Measurements from ENCODE around the gene C9orf72.
"Not testable (repeated sequence)": the region's sequence is repeated elsewhere in the genome, so short reads cannot be mapped to it uniquely, and the experiment has no call there.

C9orf72 gene

DNA sequence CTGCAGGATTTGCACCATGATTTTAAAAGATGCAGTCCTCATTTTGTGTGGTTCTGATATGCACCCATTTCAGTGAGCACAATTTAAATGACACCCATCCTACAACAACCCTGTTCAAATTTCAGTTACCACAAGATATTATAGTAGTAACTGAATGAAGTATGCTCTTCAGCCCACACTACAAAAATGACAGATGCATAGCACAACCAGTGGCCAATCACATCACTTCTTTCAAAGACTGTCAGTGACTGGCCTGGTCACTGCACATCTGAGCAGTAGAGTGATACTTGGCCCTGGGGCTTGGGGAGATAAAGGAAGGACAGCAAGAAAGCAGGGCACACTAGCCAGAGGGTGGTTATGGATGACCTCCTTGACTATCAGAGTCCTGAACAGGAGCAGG lies 69.0 kb downstream of the C9orf72 start:
- no peak for DNase-seq (ENCODE audit: insufficient read length)
- TF ChIP-seq POLR2A (IDR thresholded peaks at IDR 0.05; ENCODE audit: low read depth, low read length) = no peak
- no peak for TF ChIP-seq TAF1 (IDR thresholded peaks at IDR 0.05; ENCODE audit: borderline replicate concordance, low read depth, low read length)
- no peak for TF ChIP-seq POLR2AphosphoS5 (IDR thresholded peaks at IDR 0.05; ENCODE audit: low read depth, low read length)
- no peak for FAIRE-seq

GRCh38 chr9:27503623-27504022 lies 69.7 kb downstream of the C9orf72 start:
- no peak for TF ChIP-seq TAF1 (IDR thresholded peaks at IDR 0.05; ENCODE audit: borderline replicate concordance, low read depth, low read length)
- TF ChIP-seq POLR2AphosphoS5 (IDR thresholded peaks at IDR 0.05; ENCODE audit: low read depth, low read length) = no peak
- no peak for TF ChIP-seq POLR2A (IDR thresholded peaks at IDR 0.05; ENCODE audit: low read depth, low read length)
- DNase-seq (ENCODE audit: insufficient read length) = no peak
- no peak for FAIRE-seq

DNA sequence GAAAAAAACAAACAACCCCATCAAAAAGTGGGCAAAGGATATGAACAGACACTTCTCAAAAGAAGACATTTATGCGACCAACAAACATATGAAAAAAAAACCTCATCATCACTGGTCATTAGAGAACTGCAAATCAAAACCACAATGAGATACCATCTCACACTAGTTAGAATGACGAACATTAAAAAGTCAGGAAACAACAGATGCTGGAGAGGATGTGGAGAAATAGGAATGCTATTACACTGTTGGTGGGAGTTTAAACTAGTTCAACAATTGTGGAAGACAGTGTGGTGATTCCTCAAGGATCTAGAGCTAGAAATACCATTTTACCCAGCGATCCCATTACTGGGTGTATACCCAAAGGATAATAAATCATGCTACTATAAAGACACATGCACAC lies 72.4 kb downstream of the C9orf72 start:
- not testable (repeated sequence) for FAIRE-seq; DNase-seq (ENCODE audit: insufficient read length)

GRCh38 chr9:27499451-27499850 lies 73.8 kb downstream of the C9orf72 start:
- FAIRE-seq (no peak), DNase-seq (ENCODE audit: insufficient read length) (no peak)
- no peak for TF ChIP-seq POLR2AphosphoS5 (IDR thresholded peaks at IDR 0.05; ENCODE audit: low read depth, low read length)
- no peak for TF ChIP-seq TAF1 (IDR thresholded peaks at IDR 0.05; ENCODE audit: borderline replicate concordance, low read depth, low read length)
- no peak for TF ChIP-seq POLR2A (IDR thresholded peaks at IDR 0.05; ENCODE audit: low read depth, low read length)

- TF ChIP-seq POLR2AphosphoS5 (IDR thresholded peaks at IDR 0.05; ENCODE audit: low read depth, low read length) (no peak), TAF1 (IDR thresholded peaks at IDR 0.05; ENCODE audit: borderline replicate concordance, low read depth, low read length) (no peak), POLR2A (IDR thresholded peaks at IDR 0.05; ENCODE audit: low read depth, low read length) (no peak)
- DNase-seq (ENCODE audit: insufficient read length) (no peak), FAIRE-seq (no peak)
Observed at GRCh38 chr9:27497883-27498417, 75.3 kb downstream of the C9orf72 start.

Measured in GM12892 (cell line).